Fibroblast of skin of left biceps (primary cell): ENCODE results near the gene HCAR2.
"Not testable (repeated sequence)": the region's sequence is repeated elsewhere in the genome, so short reads cannot be mapped to it uniquely, and the experiment has no call there.

Experiments
- DNase-seq, 2 experiments: peaks; one replicate each; pipeline ENCODE4 v3.0.0-alpha.2; 2013; ENCODE audit warnings: low read depth in 2 of 2

Gene HCAR2

DNA sequence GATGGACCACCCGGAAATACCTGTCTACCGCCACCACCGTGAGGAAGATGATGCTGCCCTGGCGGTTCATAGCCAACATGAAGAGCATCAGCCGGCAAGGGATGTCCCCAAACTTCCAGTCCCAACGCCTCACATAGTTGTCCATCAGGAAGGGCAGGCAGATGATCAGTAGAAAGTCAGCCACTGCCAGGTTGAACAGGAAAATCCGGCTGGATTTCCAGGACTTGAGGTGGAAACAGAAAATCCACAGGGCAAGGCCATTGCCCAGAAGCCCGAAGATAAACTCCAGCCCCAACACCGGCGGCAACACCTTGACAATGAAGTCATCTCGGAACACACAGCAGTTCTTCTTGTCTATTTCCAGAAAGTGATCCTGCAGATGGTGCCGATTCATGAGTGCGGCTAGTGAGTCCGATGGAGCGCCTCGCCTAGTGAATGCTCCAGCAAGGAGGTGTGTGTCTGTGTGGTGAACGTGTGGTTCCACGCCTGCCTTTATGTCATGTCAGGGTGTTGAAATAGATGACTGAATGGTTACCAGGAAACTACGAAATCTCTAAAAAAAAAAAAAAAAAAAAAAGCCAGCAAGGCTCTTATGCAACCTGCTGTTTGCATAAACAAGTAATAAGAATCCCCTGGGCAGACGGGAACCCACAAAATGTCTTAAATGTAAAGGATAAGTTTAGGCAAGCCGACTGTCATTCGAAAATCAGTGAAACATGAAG lies at the start of gene HCAR2:
TSS of gene HCAR2 (minus strand) at position 468 of the 722 bp plus-strand sequence. CDS start at position 394, 74 bp downstream.
- not testable (repeated sequence) for DNase-seq

DNA sequence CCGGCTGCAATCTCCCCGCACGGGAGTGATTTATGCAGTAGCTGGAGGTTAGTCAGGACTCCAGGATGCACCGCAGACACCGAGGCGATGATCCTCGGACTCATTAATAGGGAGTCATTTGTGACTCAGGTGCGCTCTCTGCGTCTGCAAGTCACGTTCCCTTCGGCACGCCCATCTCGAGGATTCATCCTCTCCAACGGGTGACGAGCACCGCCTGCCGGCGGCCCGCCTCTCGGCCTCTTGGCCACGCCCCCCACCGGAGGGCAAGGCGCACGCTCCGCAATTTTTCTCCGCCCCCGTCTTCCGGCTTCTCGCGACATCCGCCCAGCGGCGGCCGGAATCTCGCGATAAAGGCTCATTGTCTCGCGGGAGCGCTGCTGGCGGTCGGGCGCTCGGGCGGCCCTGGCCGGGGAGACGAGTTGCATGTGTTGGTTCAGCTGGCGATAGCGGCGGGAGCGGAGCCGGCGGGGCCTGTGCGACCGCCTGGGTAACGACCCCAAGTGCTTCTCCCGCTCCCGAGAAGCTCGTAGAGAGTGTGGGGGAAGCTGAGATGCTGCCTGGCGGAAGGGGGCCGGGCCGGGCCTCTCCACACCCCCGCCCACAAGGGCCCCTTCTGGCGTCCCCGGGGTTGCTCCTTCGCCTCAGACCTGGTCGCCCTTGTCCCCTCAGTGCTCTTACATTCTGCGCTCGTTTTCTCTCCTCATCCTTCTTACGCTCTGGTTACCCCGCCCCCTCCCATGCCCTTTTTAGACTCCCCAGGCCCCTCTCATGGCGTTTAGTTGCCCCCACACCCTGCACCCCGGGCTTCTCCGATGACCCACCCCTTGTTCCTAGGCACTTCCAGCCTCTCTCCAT lies 49.5 kb upstream of the HCAR2 start, which contains the start of gene DENR:
TSS of gene DENR (plus strand) at position 361 of the 855 bp plus-strand sequence. CDS start 878 bp downstream, outside the sequence.
- peak; percentile 89 to 92 for DNase-seq

DNA sequence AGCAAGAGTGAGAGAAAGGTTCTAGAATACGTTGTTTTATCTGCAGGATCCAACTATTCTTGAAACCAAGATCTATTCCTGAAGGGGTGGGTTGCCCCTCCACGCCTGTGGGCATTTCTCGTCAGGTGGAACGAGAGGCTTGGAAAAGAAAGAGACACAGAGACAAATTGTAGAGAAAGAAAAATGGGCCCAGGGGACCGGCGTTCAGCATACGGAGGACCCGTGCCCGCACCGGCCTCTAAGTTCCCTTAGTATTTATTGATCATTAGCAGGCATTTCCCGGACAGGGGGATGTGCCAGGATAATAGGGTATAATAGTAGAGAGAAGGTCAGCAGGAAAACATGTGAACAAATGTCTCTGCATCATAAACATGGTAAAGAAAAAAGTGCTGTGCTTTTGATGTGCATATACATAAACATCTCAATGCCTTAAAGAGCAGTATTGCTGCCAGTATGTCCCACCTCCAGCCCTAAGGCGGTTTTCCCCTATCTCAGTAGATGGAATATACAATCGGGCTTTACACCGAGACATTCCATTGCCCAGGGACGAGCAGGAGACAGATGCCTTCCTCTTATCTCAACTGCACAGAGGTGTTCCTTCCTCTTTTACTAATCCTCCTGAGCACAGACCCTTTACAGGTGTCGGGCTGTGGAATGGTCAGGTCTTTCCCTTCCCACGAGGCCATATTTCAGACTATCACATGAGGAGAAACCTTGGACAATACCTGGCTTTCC lies 47.8 kb upstream of the HCAR2 start:
- not testable (repeated sequence) for DNase-seq

DNA sequence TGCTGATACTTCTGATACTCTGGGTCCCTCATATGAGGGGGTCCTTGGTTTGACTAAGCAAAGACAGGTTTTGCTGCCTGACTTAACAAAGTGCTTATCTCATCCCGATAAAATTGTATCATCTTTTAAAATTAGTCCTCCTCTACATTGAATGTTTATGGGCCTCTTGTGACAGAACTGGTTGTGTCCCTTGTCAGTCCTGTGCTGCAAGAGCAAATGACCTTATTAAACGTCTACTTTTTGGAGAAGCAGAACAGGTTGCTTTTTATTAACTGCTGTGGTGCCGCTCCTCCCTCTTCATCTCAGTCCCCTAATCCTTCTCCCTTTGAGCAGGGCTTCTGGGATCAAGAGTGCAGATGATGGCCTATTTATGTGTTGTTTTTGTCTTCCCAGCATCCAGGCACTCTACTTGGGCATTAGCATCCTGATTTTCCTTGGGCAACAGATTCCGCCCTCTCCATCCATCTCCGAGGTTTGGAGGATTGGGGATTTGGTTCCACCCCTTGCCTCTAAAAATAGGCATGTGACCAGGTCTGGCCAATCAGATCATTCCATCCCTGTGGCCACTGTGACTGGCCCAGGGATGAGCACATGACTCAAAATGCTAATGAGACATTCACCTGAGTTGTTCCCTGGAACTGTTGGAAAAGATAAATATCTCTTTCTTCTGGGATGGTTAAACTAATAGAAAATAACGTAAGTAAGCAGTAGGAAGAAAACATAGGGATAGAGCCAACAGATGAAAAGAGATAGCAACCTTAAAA lies 46.6 kb upstream of the HCAR2 start:
- DNase-seq: no peak

DNA sequence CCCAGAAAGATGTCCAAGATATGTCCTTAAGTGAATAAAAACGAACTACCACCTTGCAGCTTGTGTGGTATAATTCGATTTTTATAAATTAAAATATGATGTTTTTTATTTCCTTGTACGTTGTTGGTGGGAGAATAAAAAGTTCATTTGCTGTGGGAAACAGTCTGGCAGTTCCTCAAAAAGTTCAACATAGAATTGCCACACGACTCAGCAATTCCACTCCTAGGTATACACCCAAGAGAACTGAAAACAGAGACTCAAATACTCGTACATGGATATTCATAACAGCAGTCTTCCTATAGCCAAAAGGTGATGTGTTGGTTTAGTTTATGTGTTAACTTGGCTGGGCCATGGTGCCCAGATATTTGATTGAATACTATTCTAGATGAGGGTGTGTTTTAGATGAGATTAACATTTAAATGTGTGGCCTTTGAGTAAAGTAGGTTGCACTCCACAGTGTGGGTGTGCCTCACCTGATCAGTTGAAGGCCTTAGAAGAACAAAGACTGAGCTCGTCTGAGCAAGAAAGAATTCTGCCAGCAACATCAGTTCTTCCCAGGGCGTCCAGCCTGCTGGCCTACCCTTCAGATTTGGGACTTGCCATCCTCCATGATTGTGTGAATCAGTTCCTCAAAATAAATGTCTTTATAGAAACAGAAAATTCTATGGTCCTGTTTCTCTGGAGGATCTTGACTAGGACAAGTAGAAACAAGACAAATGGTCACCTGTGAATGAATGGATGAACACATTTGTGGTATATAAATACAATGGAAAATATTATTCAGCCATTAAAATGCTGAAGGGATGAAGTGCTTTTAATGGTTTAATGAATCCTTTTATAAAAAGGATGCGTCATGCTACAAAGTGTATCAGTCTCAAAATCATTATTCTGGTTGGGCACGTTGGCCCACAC lies 44.3 kb upstream of the HCAR2 start:
- no peak for DNase-seq

DNA sequence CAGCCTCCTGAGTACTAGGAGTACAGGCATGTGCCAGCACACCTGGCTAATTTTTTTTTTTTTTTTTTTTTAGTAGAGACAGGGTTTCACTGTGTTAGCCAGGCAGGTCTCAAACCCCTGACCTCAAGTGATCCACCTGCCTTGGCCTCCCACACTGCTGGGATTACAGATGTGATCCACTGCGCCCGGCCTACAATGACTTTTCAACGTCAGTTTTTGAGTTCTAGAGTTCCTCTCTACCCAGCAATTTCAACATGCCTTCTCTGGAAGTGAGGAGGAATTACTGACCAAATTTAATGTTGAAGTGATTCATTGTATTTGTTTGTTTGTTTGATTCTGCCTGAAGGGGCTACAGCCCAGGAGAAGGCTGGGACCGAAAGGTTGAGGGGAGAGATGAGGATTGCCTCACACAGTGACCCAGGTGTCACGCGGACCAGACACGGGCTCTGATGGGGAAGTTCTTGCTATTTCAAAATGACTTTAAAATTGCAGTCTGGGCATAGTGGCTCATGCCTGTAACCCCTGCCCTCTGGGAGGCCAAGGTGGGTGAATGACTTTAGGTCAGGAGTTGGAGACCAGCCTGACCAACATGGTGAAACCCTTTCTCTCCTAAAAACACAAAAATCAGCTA lies 40.9 kb upstream of the HCAR2 start:
- no peak for DNase-seq

DNA sequence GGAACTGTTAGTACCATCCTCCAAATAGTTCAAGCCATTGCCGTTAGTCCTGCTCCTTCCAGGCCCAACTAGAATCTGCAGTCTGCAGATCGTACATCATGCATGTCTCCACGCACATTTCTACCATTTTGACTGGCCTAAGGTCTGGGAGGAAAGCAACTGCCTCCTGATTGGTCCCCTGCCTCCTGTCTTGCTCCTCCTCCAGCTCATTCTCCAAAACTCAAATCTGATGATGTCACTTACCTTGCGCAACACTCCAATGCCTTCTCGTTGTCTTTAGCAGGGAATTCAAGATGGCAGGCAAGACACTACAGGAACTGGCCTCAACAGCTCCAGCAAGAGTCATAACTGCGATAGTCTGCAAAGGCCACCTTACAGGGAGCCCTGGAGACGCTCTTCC lies 37.2 kb upstream of the HCAR2 start:
- no peak for DNase-seq

DNA sequence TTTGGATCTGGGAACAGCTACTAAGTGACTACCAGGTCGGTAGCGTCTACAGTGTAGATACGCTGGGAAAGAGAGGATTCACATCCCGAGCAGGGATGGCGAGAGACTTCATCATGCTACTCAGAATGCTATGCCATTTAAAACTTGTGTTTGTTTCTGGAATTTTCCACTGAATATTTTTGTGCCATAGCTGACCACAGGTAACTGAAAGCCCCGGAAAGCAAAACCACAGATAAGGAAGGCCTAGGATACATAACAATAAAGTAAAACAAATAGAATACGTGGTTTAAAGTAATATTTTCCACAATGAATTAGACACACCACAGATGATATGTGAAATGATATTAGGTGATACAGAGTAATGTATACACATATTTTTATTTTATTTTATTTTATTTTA lies 35.4 kb upstream of the HCAR2 start:
- DNase-seq: no peak

DNA sequence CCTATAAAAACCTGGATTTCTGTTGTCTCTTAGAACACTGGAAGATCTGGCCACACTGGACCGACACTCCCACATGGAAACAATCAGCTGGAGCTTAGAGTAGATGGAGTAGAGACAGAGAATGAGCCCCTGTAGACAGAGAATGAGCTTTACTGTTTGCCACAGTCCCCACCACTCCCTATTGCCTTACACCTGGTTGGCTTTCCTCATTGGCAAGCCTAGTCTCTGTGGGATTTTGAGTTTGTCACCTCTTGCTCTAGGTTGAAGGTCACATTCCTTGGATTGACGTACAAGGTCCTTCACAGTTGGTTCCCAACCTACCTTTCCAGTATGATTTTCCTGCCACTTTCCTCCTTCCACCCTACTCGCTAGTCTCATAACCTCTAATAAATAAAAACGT lies 29.5 kb upstream of the HCAR2 start:
- DNase-seq: no peak

DNA sequence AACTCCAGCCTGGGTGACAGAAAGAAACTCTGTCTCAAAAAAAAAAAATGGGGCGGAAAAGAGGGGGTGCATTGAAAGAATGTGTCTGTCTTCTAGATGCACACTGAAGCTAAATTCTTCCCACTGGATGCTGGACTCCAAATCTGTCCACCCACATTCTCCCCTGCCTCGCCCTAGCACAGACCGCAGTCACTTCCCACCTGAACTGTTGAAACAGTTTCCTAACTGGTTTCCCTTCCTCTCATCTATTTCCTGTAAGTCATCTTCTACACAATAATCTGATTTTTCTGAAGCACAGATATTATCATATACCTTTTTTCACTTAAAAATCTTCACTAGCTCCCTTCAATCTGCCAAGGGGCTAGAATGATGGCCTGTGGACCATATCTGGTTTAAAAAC lies 29.0 kb upstream of the HCAR2 start:
- no peak for DNase-seq

DNA sequence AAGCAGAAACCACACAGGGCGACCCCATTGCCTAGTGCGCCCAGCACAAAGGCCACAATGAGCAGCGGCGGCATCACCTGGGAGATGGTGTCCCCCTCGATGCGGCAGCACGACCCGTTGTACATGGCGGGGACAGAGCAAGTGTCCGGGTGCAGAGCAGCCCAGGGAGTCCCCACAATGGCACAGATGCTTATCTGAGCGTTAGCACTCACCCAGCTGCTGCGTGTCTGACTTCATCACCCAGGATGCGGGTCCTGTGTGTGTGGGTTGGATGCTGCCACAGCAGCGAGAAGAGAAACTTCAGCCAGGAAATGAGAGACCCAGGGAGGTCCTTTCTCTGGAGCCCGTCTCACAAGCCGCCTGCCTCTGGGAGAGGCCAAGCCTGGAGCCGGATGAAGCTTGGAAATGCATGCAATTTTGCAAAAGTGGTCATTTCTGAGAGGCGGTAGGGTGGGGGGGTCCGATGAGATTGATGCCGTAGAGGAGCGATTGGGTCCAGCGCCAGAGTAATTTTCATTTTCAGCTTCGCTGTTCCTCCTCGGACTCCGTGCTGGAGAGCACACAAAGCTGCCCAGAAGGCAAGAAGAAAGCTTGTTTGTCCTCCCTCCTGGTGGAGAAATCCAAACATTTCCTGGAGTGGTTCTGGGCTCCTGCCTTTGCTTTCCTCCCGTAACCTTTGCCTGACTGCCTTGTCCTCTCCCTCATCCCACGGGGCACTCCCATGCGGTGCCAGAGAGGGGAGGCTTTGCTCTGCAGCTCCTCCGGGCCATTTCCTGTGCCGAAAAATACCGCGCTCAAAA lies 27.3 kb upstream of the HCAR2 start, which contains the start of gene HCAR1:
TSS of gene HCAR1 (minus strand) at position 630 of the 800 bp plus-strand sequence. CDS start at position 125, 505 bp downstream.
- DNase-seq: no peak

DNA sequence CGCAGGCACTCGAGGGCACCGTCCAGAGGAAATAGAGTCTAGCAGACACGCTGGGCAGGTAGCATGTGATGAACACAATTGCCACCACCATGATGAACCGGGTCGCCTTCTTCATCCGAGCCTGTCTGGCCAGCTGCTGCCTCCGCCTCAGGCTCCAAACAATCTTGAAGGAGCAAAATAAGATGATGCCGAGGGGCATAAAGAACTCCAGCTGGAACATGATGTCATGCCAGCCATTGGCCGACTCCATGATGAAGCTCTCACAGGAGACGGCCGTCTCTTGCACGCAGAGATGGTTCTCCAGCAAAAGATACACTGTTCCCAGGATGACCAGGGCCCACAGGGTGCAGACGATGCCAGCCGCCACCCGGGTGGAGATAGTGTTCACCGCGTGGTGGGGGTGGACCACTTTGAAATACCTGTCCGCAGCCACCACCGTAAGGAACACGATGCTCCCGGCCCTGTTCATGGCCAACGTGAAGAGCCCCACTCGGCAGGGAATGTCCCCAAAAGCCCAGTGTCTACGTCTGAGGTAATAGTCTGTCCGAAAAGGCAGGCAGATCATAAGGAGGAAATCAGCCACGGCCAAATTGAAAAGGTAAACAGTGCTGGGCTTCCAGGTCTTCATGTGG lies 26.5 kb upstream of the HCAR2 start:
- no peak for DNase-seq

DNA sequence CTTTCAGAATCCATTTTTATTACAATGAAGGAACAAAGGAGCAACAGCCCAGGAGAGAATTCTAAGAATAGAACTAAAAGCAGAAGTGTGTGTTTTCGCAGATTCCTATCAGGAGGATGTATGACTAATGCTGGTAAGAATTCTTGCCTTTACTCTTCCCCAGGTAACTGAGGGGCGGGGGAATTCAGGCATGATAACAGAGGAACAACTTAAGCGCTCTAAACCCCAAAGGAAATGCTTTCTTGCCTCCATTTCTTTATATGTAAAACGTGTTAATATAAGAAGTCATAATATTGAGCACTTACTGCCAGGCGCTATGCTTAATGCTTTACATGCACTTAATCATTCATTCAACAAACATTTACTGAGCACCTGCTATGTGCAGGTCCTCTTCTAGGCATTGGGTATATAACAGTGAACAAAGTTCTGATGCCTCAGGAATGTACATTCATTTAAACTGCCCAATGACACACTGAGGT lies 23.0 kb upstream of the HCAR2 start:
- DNase-seq: no peak

DNA sequence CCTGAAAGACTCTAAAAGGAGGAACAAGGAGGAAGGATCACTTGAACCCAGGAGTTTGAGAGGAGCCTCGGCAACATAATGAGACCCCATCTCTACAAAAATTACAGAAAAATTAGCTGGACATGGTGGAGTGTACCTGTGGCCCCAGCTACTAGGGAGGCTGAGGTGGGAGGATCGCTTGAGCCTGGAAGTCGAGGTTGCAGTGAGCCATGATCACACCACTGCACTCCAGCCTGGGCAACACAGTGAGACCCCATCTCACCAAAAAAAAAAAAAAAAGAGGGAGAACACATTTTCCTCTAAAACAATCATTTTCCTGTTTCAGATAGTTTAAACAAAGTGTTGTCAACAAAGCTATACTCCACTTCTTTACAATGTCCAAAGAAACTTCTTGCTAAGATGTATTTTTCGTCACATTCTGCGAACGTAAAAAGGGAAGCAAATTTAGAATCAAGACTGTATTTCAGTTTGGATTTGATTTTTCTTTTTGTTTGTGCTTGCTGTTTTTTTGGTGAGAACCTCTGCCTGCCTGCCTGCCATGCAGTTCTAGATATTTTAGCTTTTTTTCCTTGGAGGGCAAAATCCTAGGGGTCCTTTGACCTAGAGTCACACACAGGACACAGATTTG lies 22.4 kb upstream of the HCAR2 start:
- DNase-seq: no peak

DNA sequence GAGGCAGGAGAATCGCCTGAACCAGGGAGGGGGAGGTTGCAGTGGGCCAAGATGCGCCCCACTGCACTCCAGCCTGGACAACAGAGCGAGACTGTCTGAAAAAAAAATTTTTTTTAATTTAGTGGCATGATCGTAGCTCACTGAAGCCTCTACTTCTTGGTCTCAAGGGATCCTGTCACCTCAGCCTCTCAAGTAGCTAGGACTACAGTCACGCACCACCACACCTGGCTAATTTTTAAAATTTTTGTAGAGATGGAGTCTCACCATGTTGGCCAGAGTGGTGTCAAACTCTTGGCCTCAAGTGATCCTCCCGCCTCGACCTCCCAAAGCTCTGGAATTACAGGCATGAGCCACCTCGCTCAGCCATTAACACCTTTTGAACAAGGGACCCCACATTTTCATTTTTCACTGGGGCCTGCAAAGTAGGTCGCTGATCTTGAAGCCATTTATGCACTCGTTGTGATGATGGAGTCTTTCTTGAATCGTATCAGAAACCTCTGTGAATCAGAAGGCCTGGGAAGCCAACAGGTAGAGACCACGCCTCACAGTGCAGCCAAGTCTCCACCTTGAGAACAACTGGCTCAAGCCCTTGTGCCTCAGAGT lies 21.6 kb upstream of the HCAR2 start:
- DNase-seq: no peak

DNA sequence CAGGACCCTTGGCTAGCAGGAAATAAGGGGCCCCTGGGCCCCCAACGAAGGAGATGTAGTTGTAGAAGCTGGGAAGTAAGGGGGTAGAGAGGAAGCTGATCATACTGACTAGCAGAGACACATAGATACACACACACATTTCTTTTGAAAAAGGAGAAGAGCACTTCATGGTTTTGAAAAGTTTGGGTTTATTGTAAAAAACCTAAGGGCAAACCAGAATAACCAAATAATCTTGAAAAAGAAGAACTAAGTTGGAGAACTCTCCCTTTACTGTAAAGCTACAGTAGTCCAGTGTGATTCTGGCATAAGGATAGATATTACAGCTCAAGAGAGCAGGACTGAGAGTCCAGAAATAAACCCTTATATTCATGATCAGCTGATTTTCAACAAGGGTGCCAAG lies 19.2 kb upstream of the HCAR2 start:
- no peak for DNase-seq

DNA sequence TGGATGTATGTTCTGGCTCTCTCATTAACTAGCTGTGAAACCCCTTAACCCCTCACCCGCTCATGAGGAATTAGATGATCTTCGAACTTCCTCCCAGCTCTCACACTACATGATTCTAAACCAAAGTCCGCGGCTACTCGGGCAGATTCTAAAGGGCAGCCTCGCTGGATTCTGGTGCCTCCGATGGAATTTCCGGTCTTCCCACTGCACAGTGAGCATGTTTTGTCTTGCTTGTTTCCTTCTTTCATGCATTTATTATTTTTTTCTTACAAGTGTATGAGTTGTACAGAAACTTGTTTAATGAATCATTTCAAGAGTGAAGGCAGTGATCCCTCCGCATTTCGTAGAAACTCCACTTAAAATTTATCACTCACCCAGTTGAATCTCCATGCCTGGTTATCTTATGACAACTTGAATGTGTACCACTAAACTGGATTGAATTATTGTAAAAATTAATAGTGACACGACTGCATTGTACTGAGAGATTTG lies 17.9 kb upstream of the HCAR2 start:
- no peak for DNase-seq
